ENCODE results near the gene SLC66A2.

SLC66A2 gene

DNA sequence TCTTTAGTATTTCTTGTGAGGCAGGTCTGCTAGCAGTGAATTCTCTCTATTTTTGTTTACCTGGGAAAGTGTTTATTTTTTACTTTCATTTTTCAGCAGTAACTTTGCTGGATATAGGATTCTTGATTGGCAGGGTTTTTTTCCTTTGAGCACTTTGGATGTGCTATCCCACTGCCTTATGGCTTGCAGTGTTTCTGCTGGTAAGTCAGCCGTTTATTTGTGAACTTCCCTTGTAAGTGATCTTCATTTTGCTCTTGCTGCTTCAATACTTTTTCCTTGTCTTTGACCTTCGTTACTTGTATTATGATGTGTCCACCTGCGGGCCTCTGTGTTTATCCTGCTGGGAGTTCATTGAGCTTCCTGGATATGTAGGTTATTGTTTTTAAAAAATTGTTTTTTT is 54.7 kb downstream of the SLC66A2 start:
- Histone ChIP-seq H3K4me3 (ENCODE audit: low read depth, low read length, poor library complexity, severe bottlenecking) (no peak overlapping the region), H3F3A (ENCODE audit: insufficient read depth, low read length) (no peaks in the 10 kb centered on the region), H2AFZ (ENCODE audit: low read length) (no peak overlapping the region), H4K20me1 (ENCODE audit: insufficient read depth, low read length) (no peaks in the 10 kb centered on the region), H3K4me1 (ENCODE audit: insufficient read depth, low read length, severe bottlenecking) (no peaks in the 10 kb centered on the region), H3K36me3 (ENCODE audit: insufficient read depth, low read length) (no peaks in the 10 kb centered on the region), H3K9me2 (ENCODE audit: low read depth, low read length) (no peaks in the 10 kb centered on the region), H3K9me3 (ENCODE audit: low read length) (peaks cover 19% of the 10 kb centered on the region), H3K27me3 (ENCODE audit: insufficient read depth, low read length) (no peaks in the 10 kb centered on the region), H3K9ac (ENCODE audit: low read length) (no peak overlapping the region), H3K27ac (ENCODE audit: low read depth, low read length, poor library complexity, severe bottlenecking) (no peak overlapping the region), H3K4me2 (ENCODE audit: low read length) (no peak overlapping the region), H3K79me2 (ENCODE audit: insufficient read depth, low read length) (no peaks in the 10 kb centered on the region)
- no peak for TF ChIP-seq EZH2 (IDR thresholded peaks at IDR 0.05; ENCODE audit: borderline replicate concordance, low read length)
- TF ChIP-seq, protein P1, sequence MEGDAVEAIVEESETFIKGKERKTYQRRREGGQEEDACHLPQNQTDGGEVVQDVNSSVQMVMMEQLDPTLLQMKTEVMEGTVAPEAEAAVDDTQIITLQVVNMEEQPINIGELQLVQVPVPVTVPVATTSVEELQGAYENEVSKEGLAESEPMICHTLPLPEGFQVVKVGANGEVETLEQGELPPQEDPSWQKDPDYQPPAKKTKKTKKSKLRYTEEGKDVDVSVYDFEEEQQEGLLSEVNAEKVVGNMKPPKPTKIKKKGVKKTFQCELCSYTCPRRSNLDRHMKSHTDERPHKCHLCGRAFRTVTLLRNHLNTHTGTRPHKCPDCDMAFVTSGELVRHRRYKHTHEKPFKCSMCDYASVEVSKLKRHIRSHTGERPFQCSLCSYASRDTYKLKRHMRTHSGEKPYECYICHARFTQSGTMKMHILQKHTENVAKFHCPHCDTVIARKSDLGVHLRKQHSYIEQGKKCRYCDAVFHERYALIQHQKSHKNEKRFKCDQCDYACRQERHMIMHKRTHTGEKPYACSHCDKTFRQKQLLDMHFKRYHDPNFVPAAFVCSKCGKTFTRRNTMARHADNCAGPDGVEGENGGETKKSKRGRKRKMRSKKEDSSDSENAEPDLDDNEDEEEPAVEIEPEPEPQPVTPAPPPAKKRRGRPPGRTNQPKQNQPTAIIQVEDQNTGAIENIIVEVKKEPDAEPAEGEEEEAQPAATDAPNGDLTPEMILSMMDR (IDR thresholded peaks at IDR 0.05; ENCODE audit: low read length) = no peak

- H3K4me2 ChIP-seq (ENCODE audit: low read length) = no peak overlapping the region
- H3K4me1 ChIP-seq (ENCODE audit: insufficient read depth, low read length, severe bottlenecking) = no peaks in the 10 kb centered on the region
- no peak overlapping the region for H3K9ac ChIP-seq (ENCODE audit: low read length)
- no peaks in the 10 kb centered on the region for H3K27me3 ChIP-seq (ENCODE audit: insufficient read depth, low read length)
- H2AFZ ChIP-seq (ENCODE audit: low read length) = no peak overlapping the region
- H4K20me1 ChIP-seq (ENCODE audit: insufficient read depth, low read length) = no peaks in the 10 kb centered on the region
- H3K4me3 ChIP-seq (ENCODE audit: low read depth, low read length, poor library complexity, severe bottlenecking) = no peak overlapping the region
- H3K79me2 ChIP-seq (ENCODE audit: insufficient read depth, low read length) = no peaks in the 10 kb centered on the region
- H3K27ac ChIP-seq (ENCODE audit: low read depth, low read length, poor library complexity, severe bottlenecking) = no peak overlapping the region
- TF ChIP-seq EZH2 (IDR thresholded peaks at IDR 0.05; ENCODE audit: borderline replicate concordance, low read length) = no peak
- no peaks in the 10 kb centered on the region for H3K36me3 ChIP-seq (ENCODE audit: insufficient read depth, low read length)
- no peaks in the 10 kb centered on the region for H3F3A ChIP-seq (ENCODE audit: insufficient read depth, low read length)
- H3K9me3 ChIP-seq (ENCODE audit: low read length) = peaks cover 28% of the 10 kb centered on the region
- no peaks in the 10 kb centered on the region for H3K9me2 ChIP-seq (ENCODE audit: low read depth, low read length)
Observed at GRCh38 chr18:79890674-79891073, 60.8 kb downstream of the SLC66A2 start.

GRCh38 chr18:79889569-79889968 is 61.9 kb downstream of the SLC66A2 start:
- Histone ChIP-seq H3K36me3 (ENCODE audit: insufficient read depth, low read length) (no peaks in the 10 kb centered on the region), H3K4me2 (ENCODE audit: low read length) (no peak overlapping the region), H3K9me2 (ENCODE audit: low read depth, low read length) (no peaks in the 10 kb centered on the region), H3K9me3 (ENCODE audit: low read length) (peaks cover 22% of the 10 kb centered on the region), H3F3A (ENCODE audit: insufficient read depth, low read length) (no peaks in the 10 kb centered on the region), H3K27ac (ENCODE audit: low read depth, low read length, poor library complexity, severe bottlenecking) (no peak overlapping the region), H3K27me3 (ENCODE audit: insufficient read depth, low read length) (0 out of 2 replicates have a peak, but pooled peaks cover 4% of the 10 kb centered on the region), H4K20me1 (ENCODE audit: insufficient read depth, low read length) (no peaks in the 10 kb centered on the region), H3K4me1 (ENCODE audit: insufficient read depth, low read length, severe bottlenecking) (no peaks in the 10 kb centered on the region), H3K4me3 (ENCODE audit: low read depth, low read length, poor library complexity, severe bottlenecking) (no peak overlapping the region), H2AFZ (ENCODE audit: low read length) (no peak overlapping the region), H3K9ac (ENCODE audit: low read length) (no peak overlapping the region), H3K79me2 (ENCODE audit: insufficient read depth, low read length) (no peaks in the 10 kb centered on the region)
- TF ChIP-seq, protein P1 (IDR thresholded peaks at IDR 0.05; ENCODE audit: low read length) = no peak
- TF ChIP-seq EZH2 (IDR thresholded peaks at IDR 0.05; ENCODE audit: borderline replicate concordance, low read length) = no peak

DNA sequence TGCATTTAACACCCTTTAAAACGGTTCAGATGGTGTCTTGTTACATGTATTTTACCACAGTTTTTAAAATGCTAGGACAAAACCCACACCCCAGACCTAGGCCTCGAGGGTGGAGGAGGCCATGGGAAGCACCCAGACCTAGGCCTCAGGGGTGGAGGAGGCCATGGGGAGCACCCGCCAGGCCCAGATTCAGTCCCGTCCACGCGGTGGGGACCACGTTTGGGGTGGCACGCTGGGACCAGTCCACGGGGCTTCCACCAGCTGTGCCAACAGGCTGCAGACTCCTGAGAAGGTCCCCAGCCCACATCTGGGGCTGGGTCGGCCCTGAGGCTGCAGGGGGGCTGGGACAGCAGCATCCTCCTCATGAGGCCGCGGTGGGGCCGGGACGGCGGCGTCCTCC is 63.4 kb downstream of the SLC66A2 start:
- TF ChIP-seq EZH2 (IDR thresholded peaks at IDR 0.05; ENCODE audit: borderline replicate concordance, low read length) = no peak
- TF ChIP-seq, protein P1 (IDR thresholded peaks at IDR 0.05; ENCODE audit: low read length) = no peak
- H3F3A ChIP-seq (ENCODE audit: insufficient read depth, low read length) = no peaks in the 10 kb centered on the region
- H3K9ac ChIP-seq (ENCODE audit: low read length) = no peak overlapping the region
- H4K20me1 ChIP-seq (ENCODE audit: insufficient read depth, low read length) = no peaks in the 10 kb centered on the region
- no peak overlapping the region for H3K4me3 ChIP-seq (ENCODE audit: low read depth, low read length, poor library complexity, severe bottlenecking)
- no peaks in the 10 kb centered on the region for H3K36me3 ChIP-seq (ENCODE audit: insufficient read depth, low read length)
- no peak overlapping the region for H3K27ac ChIP-seq (ENCODE audit: low read depth, low read length, poor library complexity, severe bottlenecking)
- H3K9me2 ChIP-seq (ENCODE audit: low read depth, low read length) = no peaks in the 10 kb centered on the region
- no peak overlapping the region for H2AFZ ChIP-seq (ENCODE audit: low read length)
- peaks cover 17% of the 10 kb centered on the region for H3K9me3 ChIP-seq (ENCODE audit: low read length)
- H3K4me1 ChIP-seq (ENCODE audit: insufficient read depth, low read length, severe bottlenecking) = no peaks in the 10 kb centered on the region
- H3K27me3 ChIP-seq (ENCODE audit: insufficient read depth, low read length) = 0 out of 2 replicates have a peak, but pooled peaks cover 4% of the 10 kb centered on the region
- H3K4me2 ChIP-seq (ENCODE audit: low read length) = no peak overlapping the region
- H3K79me2 ChIP-seq (ENCODE audit: insufficient read depth, low read length) = no peaks in the 10 kb centered on the region
